Muscle layer of duodenum (tissue), 2 donors: ENCODE results near the gene PRKAG2.
A peak's percentile ranks its signal among the peaks of the same experiment; 100 is the strongest.

Source experiments
- H3K27ac ChIP-seq: one replicate; pipeline ENCODE4 v1.7.0; 2013; ENCODE audit warnings: mild to moderate bottlenecking, low read length
- H3K27me3 ChIP-seq: one replicate; pipeline ENCODE4 v1.7.0; 2013; ENCODE audit warnings: low read depth, mild to moderate bottlenecking, control low read depth, low read length
- H3K36me3 ChIP-seq, 2 donors: one replicate each; pipeline ENCODE4 v1.7.0; 2013; ENCODE audit warnings: low read length in 2 of 2, control low read depth in 1 of 2, mild to moderate bottlenecking in 1 of 2; ENCODE audit not compliant: insufficient read depth in 2 of 2, control insufficient read depth in 1 of 2
- H3K4me1 ChIP-seq, 2 donors: one replicate each; pipeline ENCODE4 v1.7.0; 2013; ENCODE audit warnings: low read length in 2 of 2, mild to moderate bottlenecking in 2 of 2, control low read depth in 1 of 2, moderate library complexity in 1 of 2; ENCODE audit not compliant: insufficient read depth in 2 of 2, control insufficient read depth in 1 of 2
- H3K4me3 ChIP-seq, 2 donors: one replicate each; pipeline ENCODE4 v1.7.0; 2013; ENCODE audit warnings: low read length in 2 of 2, low read depth in 1 of 2, mild to moderate bottlenecking in 1 of 2
- H3K9me3 ChIP-seq, 2 donors: one replicate each; pipeline ENCODE4 v1.7.0; 2013; ENCODE audit warnings: low read length in 2 of 2, control low read depth in 1 of 2, mild to moderate bottlenecking in 1 of 2; ENCODE audit not compliant: control insufficient read depth in 1 of 2
- donor health status: healthy.

The PRKAG2 gene

GRCh38 chr7:151645311-151645710 is 231.6 kb downstream of the PRKAG2 start:
- Histone ChIP-seq H3K9me3 (peaks cover 0 to 4% of the 10 kb centered on the region in 2 donors), H3K36me3 (no peaks in the 10 kb centered on the region), H3K4me1 (no peaks in the 10 kb centered on the region), H3K4me3 (no peak overlapping the region), H3K27ac (no peak overlapping the region), H3K27me3 (no peaks in the 10 kb centered on the region)

- Histone ChIP-seq H3K27me3 (no peaks in the 10 kb centered on the region), H3K4me1 (no peaks in the 10 kb centered on the region), H3K9me3 (peaks cover 0 to 4% of the 10 kb centered on the region in 2 donors), H3K27ac (no peak overlapping the region), H3K36me3 (no peaks in the 10 kb centered on the region), H3K4me3 (no peak overlapping the region)
These were observed 232.4 kb downstream of the PRKAG2 start for GRCh38 chr7:151644554-151644953.

- Histone ChIP-seq H3K27ac (no peak overlapping the region), H3K27me3 (no peaks in the 10 kb centered on the region), H3K36me3 (no peaks in the 10 kb centered on the region), H3K4me1 (no peaks in the 10 kb centered on the region), H3K4me3 (no peak overlapping the region), H3K9me3 (peaks cover 0 to 4% of the 10 kb centered on the region in 2 donors)
These were observed 234.2 kb downstream of the PRKAG2 start for GRCh38 chr7:151642746-151643145.

GRCh38 chr7:151641587-151641986 is 235.3 kb downstream of the PRKAG2 start:
- no peaks in the 10 kb centered on the region for H3K36me3 ChIP-seq
- H3K4me1 ChIP-seq, result no peaks in the 10 kb centered on the region
- H3K4me3 ChIP-seq, result no peak overlapping the region
- H3K27ac ChIP-seq, result no peak overlapping the region
- H3K9me3 ChIP-seq, result peaks cover 0 to 4% of the 10 kb centered on the region in 2 donors
- no peaks in the 10 kb centered on the region for H3K27me3 ChIP-seq

GRCh38 chr7:151637781-151638261 is 239.1 kb downstream of the PRKAG2 start:
- Histone ChIP-seq H3K27ac (peak overlapping the region; percentile 83), H3K4me1 (no peaks in the 10 kb centered on the region), H3K9me3 (no peaks in the 10 kb centered on the region), H3K27me3 (no peaks in the 10 kb centered on the region), H3K36me3 (no peaks in the 10 kb centered on the region), H3K4me3 (no peak overlapping the region)

GRCh38 chr7:151634643-151635042 is 242.3 kb downstream of the PRKAG2 start:
- Histone ChIP-seq H3K4me3 (no peak overlapping the region), H3K9me3 (no peaks in the 10 kb centered on the region), H3K4me1 (peaks cover 6 to 7% of the 10 kb centered on the region in 2 donors), H3K36me3 (no peaks in the 10 kb centered on the region), H3K27ac (no peak overlapping the region), H3K27me3 (no peaks in the 10 kb centered on the region)

- Histone ChIP-seq H3K9me3 (no peaks in the 10 kb centered on the region), H3K27me3 (no peaks in the 10 kb centered on the region), H3K27ac (peak overlapping the region; percentile 60), H3K4me3 (peak overlapping the region; percentile 62 to 63), H3K4me1 (peaks cover 6 to 11% of the 10 kb centered on the region in 2 donors), H3K36me3 (no peaks in the 10 kb centered on the region)
These were observed 243.5 kb downstream of the PRKAG2 start for GRCh38 chr7:151633516-151633812.

GRCh38 chr7:151632750-151633515 is 244.0 kb downstream of the PRKAG2 start:
- Histone ChIP-seq H3K9me3 (no peaks in the 10 kb centered on the region), H3K36me3 (no peaks in the 10 kb centered on the region), H3K27ac (peak overlapping the region; percentile 60), H3K4me1 (peaks cover 6 to 11% of the 10 kb centered on the region in 2 donors), H3K4me3 (peak overlapping the region; percentile 62 to 63), H3K27me3 (no peaks in the 10 kb centered on the region)

GRCh38 chr7:151631953-151632749 is 244.8 kb downstream of the PRKAG2 start:
- Histone ChIP-seq H3K27me3 (no peaks in the 10 kb centered on the region), H3K27ac (peak overlapping the region; percentile 96), H3K4me1 (peaks cover 6 to 11% of the 10 kb centered on the region in 2 donors), H3K4me3 (peak overlapping the region; percentile 74 to 84), H3K36me3 (no peaks in the 10 kb centered on the region), H3K9me3 (no peaks in the 10 kb centered on the region)

GRCh38 chr7:151631570-151631952 is 245.4 kb downstream of the PRKAG2 start:
- no peaks in the 10 kb centered on the region for H3K36me3 ChIP-seq
- peak overlapping the region; percentile 74 to 84 for H3K4me3 ChIP-seq
- peaks cover 6 to 11% of the 10 kb centered on the region in 2 donors for H3K4me1 ChIP-seq
- peak overlapping the region; percentile 96 for H3K27ac ChIP-seq
- H3K27me3 ChIP-seq, result no peaks in the 10 kb centered on the region
- no peaks in the 10 kb centered on the region for H3K9me3 ChIP-seq

GRCh38 chr7:151630851-151631569 is 245.9 kb downstream of the PRKAG2 start:
- Histone ChIP-seq H3K4me3 (peak overlapping the region; percentile 74 to 84), H3K27ac (peak overlapping the region; percentile 96), H3K27me3 (no peaks in the 10 kb centered on the region), H3K9me3 (no peaks in the 10 kb centered on the region), H3K36me3 (no peaks in the 10 kb centered on the region), H3K4me1 (peaks cover 6 to 11% of the 10 kb centered on the region in 2 donors)
